Measurements from ENCODE around the gene DOCK8.

DOCK8 gene

DNA sequence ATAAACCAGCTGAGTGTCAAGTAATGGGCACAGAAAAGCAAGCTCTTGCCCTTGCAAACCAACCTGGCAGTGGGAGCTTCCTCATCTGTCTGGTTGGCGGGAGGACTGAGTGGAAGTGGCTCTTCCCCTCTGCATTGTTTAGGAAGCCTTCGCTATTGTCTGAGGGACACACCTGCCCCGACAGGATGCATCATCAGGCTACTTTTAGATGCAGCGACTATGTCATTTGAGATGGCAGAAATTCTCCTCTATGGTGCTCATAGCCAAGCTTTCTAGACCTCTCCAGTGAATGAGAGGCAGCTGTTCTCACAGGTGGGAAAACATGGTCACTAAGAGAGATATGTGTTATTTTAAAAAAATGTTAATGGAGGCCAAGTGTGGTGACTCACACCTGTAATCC, 104.0 kb downstream of the DOCK8 start:
- DNase-seq: no peak

DNA sequence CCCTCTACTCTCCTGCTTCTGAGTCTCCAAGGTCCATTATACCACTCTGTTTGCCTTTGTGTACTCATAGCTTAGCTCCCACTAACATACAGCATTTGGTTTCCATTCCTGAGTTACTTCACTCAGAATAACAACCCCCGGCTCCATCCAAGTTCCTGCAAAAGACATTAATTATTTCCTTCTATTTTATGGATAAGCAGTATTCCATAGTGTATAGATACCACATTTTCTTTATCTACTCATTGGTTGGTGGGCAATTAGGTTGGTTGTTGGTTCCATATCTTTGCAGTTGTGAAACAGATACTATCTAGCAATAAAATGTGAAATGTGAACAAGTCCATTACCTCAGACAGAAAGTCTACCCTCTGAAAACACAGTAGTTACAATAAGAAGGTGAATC, 110.3 kb downstream of the DOCK8 start:
- no peak for DNase-seq

DNA sequence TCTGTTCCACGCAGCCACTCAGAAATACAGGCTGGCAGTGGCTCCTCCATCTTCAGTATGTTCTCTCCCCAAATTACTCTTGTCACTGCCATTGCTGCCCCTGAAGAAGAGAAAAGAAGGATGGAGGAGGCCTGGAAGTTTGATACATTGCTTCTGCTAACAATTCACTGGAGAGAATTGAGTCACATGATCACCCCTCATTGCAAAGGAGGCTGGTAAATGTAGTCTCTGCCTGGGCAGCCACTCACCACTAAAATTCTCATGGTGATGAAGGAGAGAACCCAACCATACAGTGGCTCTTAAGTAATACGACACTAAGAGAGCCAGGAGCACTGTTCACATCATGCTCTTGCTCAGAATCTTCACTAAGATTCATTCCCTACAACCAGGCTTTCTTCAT, 112.0 kb downstream of the DOCK8 start:
- DNase-seq: no peak

DNA sequence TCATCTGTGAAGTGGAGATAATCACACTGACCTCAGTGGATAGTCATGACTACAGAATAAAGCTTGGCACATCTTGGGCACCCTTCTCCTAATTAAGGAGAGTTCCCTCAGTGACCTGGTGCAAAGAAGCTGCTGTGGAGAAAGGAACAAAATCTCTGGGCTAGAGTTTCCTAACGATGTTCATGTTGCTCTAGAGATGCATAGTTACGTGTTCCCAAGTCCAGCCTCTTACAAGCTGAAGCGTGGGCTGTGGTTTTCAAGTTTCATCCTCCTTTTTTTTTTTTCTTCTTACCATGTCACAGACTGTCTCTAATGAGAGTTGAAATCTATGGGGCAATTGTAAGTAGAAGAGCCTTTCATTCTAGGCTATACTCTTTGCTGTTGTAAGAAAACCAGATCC, 113.8 kb downstream of the DOCK8 start:
- DNase-seq: no peak

DNA sequence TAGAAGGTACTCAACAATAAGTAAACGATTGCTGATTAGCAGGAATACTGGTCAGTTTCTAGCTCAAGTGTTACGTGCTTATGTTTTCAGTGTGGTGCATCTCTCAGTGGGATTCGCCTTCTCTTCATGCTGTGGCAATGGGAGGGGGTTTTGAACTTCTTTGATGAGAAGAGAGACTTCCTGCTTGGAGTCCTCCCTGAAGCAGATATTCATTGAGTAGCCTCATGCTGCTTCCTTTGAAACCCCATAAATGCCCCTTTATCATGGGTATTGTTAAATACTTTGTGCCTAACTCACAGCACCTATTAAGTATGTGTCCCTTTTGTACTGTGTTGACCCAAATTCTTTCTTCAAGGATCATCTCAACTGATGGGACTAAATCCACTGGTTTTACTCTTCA, 116.5 kb downstream of the DOCK8 start:
- no peak for DNase-seq

DNA sequence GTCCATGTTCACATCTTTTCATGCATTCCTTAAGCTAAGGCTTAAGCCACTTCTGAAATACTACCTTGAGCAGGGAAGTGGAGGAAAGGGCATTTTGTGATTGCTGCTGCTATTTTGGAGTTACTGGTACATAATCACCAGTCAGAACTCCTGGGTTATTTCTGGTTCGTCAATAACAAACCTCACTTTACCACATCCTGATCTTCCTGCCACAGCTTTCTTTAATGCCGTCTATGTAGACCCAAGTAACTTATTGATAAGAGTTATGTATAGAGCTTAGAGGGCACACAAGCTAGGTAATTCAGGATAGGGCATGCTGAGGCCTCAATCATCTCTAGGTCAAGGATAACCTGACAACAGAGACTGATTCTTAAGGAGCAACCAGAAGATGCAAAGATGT, 120.7 kb downstream of the DOCK8 start:
- no peak for DNase-seq

DNA sequence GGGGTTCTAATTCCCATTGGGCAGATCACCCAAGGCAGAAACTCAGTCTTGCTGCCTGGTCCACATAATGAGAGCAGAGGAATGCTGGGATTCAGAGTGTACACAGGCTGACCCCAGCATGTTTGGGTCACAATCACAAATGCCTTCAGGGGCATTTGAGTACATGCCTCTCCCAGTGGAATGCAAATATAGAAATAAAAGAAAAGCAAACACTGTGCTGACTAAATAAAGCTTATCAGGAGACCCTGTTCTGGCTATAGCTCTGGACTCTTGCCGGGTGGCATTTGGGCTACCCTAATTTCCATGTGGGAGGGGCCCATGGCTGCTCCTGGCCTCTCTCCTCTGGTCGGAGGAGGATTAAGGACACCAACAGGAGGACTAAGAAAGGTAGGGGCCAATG, 121.4 kb downstream of the DOCK8 start:
- DNase-seq: no peak

DNA sequence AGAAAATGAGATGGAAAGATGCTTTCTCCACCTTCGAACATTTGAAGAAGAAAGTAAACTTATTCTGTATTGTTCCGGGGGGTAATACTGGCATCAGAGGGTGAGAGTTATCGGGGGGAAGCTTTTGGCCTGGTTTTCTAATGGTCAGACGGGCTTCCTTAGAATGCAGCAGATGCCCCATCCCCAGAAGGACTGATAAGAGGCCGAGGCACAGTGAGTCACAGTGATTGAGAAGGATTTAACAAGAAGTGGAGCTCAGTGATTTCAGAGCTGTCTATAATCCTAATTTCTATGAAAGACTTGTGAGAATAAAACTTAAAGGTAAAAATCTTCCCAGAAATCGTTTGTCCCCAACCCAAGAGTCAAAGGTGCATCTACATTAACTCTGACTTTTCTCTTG, 123.9 kb downstream of the DOCK8 start:
- no peak for DNase-seq

DNA sequence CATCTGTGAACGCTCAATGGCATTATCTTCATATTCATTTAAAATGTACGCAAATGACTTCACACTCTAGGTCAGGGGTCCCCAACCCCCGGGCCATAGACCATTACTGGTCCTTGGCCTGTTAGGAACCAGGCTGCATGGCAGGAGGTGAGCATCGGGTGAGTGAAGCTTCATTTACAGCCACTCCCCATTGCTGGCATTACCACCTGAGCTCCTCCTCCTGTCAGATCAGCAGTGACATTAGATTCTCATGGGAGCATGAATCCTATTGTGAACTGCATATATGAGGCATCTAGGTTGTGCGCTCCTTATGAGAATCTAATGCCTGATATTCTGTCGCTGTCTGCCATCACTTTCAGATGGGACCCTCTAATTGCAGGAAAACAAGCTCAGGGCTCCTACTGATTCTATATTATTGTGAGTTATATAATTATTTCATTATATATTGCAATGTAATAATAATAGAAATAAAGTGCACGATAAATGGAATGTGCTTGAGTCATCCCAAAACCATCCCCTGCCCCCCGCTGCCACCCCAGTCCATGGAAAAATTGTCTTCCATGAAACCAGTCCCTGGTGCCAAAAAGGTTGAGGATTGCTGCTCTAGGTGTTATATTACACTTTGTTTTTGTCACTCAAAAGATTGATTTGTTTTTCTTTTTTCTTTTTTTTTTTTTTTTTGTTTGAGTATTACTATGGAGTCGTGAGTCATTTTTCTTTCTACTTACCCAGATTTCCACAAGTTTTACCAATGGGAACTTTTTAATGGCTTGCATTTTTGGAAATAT, 127.2 kb downstream of the DOCK8 start:
- DNase-seq: no peak

DNA sequence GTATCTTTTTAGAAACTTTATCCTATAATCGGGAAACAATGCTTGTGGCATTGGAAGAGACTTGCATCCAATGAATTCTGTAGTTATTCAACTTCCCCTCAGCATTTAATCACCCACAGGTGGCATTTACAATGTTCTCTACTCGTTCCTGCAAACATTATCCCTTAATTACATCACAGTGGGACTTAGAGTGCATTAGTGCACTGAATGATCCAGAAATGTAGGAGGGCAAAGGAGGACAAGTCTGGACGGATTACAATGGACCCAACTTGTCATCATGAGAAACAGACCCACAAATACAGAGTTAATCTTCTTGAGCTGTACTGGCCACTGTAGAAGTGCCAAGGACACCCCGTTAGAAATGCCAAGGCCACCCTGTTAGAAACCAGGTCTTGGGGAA, 129.1 kb downstream of the DOCK8 start:
- no peak for DNase-seq

DNA sequence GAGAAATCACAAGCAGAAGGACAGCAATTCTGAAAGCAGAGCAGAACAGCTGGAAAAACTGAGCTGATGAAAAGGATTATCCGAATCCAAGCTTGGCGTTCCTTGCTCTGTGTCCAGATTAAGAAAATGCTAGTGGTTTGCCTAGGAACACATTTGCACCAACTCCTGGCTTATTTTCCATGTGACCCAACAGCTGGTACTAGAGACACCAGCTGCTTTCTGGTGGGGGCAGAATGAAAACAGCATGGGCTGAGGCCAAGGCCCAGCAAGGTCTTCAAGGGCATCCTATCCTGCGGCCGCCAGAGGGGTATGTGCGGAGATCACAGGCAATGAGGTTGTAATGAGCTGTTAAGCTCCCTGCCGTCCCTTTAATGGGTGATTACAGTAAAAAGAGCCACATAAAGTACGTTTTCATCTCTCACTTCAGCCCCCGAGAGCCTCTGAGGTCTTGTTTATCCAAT, 131.5 kb downstream of the DOCK8 start:
- DNase-seq: no peak

DNA sequence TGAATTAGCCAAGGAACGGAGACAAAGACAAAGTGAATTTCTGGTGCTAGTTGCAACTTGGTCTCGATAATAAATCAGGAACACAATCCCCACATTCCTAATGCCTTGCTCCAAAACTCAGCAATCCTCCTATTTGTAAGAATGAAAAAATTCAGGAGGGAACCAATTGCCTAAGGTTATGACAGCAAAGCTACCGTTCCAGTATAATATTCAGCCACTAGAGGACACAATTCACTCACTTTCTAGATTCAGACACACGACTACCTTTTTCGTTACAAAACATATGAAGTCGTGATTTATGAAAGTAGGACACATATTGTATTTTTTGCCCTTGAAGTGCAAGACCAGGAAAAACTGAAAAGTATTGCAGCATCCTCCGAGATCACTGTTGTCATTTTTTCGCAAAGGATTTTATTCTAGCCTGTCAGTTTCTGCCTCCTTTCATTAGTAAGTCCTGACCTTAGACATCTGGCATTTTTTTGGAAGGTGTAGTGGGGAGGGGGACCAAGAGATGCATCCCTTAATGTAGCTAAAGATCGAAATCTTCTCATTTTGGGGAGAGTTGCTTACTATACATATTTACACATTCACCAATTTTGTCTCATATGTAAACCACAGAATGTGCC, 133.1 kb downstream of the DOCK8 start:
- no peak for DNase-seq

DNA sequence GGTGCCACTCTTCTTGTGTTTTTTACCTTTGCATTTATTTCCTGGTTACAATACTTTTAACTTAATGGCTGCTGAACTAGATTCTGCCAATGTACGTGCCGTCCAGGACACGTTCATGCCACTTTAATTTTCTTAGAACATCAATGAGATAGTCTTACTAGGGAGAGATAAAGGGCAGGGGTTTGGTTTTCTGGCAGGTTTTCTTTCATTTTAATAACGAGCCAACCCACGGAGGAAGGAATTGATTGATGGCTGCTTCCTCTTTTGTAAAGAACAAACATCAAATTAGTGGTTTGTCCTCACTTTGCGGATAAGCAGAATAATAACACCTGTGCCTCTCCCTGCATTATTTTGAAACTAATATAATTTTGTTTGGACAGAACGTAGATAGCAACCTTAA, 135.7 kb downstream of the DOCK8 start:
- no peak for DNase-seq

DNA sequence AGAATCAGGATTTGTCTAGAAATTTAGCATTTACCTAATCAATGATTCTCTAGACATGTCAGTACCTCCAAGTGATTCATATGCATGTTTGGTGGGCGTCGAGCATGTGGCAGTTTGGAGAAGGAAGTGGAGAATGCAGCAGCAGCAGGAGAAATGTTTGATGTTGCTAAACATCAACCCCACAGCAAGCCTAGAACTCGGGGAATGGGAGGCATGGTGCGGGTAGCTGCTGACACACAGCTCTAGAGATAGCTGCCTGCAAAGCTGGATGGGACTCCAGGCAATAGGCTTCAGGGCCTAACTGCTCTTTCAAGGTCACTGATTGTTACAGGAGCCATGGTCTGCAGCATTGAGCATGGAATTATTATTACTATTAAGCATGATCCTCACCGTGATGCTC, 137.3 kb downstream of the DOCK8 start:
- no peak for DNase-seq

DNA sequence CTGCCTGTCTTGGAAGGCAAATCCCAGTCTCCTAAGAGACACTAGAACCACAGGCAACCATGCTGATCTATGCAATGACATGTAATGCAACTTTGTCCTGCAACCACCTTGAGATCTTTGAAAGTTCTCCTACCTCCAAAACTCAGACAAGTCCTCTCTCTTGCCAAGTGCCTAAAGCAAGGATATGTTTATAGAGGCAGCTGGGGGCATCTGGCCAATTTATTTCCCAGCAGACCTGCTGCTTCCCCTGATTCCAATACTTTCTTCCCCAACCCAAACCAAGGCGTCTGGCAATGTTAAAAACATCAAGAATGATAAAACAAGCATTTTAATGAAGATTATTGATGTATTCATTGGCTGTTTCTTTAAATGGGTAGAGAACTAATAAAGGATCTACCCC, 138.4 kb downstream of the DOCK8 start:
- no peak for DNase-seq

DNA sequence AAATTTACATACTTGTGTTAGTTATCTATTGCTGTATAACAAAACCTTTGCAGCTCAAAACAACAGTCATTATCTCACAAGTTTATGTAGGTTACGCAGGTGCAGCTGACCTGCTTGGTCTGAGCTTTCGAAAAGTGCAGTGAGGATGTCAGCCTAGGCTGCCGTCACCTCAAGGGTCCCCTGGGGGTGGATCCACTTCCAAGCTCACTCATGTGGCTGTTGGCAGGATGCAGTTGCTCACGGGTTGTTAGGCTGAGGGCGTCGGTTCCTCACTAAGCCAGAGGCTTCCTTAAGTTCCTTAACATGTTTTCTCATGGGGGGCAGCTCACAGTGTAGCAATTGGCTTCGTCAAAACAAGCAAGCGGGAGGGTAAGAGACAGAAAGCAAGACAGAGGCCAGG, 139.8 kb downstream of the DOCK8 start:
- DNase-seq: no peak

DNA sequence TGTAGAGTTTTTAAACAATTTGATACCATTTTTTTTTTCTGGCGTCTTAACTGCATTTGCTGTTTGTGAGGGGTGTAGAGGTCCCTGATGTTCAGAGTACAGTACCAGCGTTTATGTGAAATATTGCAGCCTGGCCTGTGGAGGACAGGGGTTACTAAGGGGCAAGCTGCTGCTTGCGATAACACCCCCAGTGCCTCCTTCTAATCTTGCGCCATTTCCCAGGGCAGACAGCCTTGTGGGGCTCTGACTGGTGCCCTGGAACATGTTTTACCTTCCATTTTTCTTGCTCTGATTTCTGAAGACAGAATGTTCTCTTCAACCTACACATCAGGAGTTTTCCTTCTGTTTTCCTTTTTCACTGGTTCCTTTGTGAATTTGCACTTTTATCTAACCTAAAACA, 142.9 kb downstream of the DOCK8 start:
- no peak for DNase-seq

DNA sequence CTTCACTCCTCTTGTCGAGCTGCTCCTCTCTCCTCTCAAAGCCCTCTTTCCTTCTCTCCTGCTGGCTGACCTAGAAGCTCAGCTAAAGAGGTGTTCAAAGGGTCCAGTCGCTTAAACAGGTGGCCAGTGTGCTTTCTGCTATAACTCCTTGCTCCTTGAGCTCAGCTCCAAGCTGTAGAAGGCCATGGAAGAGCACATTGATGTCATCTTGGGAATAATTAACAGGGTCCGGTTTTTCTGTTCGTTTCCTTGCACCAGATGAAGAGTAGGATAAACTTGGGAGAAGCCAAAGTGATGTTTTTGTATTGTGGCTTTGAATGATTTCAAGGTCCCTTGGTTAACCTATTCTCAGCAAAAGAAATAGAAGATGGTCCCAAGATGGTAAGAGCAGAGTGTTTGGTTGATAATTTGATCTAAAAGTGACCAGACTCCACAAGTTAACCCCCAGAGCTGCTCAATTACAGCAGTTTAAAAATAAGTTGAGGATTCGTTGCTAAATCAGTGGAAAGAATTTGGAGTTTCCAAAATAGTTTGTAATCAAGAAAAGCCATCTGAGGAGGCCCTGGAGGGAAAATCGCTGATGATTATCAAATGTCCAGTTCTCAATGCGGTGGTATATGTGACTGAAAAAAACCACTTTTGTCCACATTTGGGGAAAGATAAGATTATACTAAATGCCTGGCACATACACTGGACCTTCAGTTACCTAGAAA, 148.1 kb downstream of the DOCK8 start:
- DNase-seq: no peak

DNA sequence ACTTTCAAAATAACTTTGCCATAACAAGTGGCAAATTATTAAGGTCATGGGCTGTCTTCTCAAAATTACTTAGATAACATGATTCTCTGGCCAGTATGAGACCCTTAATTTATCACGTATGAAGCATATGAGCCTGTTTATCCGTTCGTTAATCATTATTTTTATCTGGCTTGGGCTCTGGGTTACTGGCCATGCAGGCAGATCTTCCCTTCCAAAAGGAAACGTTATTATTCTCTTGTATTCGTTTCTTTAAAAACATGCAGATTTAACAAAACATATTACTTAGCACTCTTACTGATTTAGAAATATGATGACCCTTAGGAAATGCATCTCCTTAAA, 148.6 kb downstream of the DOCK8 start:
- no peak for DNase-seq

DNA sequence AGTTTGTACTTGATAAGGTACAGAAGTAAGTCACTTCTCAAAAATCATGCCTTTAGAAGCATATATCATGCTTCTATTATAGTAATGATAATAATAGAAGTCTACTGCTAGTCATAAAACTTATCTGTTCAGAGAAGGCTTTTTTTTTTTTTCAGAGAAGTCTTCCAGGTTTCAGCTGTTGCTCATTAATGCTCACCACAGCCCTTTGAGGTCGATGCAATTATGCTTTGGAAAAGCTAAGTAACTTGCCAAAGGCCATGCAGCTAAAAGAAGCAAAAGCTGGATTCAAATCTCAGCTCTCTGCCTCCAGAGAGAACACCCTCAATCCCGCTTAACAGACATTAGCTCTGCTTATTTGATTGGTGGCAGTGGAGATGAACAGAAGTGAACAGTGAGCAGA, 150.8 kb downstream of the DOCK8 start:
- no peak for DNase-seq

DNA sequence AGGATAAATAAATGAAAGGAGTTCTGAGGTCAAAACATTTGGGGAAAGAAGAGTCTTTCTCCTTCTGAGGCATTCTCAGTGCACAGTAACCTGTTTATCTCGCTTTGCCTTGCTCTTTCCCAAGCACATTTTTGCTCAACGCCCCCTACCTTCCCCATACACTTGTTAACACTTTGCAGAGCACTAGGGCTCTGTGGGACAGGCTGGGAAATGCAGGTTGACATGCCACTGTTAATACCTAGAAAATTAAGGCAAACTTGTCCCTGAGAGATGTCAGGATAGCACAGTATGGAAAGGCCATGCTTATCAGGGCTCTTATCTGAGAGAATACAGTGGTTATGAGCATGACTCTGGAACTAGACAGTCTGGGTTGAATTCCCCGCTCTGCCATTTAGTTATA, 152.0 kb downstream of the DOCK8 start:
- no peak for DNase-seq

DNA sequence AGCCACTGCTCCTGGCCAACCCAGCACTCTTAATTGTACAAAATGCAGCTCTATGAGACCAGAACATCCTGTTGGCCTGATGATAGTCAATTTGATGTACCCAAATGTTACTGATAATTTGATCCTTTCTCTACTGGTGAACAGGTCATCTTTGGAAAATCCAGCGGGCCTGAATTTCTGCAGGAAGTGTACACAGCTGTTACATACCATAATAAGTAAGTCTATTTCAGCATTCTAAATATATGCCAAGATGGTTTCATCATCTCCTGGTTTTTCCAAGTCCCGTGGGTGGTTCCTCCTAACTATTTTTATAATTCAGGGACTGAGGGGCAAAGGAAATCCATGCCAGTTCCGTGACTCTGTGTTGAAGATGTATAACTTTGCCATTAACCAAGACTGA, 155.4 kb downstream of the DOCK8 start:
- DNase-seq: no peak

DNA sequence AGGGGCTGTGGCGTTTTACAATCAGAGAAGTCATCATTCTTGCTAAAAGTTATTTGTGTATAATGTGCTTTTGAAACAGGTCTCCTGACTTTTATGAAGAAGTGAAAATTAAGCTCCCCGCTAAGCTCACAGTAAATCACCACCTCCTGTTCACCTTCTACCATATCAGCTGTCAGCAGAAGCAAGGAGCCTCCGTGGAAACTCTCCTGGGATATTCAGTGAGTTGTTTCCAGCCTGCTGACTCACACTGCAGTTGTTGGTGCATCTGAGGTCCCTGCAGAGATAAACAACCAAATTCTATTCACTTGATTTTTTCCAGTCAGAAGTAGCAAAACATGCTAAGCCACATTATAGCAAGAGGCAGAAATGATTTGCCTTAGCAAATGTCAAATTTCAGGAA, 156.7 kb downstream of the DOCK8 start:
- DNase-seq: no peak

DNA sequence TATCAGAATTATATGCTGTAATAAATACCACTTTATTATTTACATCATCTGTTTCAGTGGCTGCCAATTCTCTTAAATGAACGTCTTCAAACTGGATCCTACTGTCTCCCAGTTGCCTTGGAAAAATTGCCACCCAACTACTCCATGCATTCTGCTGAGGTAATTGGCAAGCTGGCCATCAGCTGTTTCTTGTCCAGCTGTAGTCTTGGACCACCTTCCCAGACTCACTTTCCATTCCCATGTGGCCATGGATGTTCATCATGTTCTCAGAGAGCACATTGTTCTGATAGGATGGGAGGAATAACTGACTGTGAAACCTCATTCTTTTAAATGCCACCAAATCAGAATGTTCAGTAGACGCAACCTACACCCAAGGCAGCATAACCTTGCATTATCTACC, 157.5 kb downstream of the DOCK8 start:
- no peak for DNase-seq
